ENCODE data around the gene ZSCAN25.
"Not testable (repeated sequence)": the region's sequence is repeated elsewhere in the genome, so short reads cannot be mapped to it uniquely, and the experiment has no call there.

- not testable (repeated sequence) for TF ChIP-seq REST (IDR thresholded peaks at IDR 0.05; ENCODE audit: borderline replicate concordance in 1 of 2, low read depth in 1 of 2, low read length in 2 of 2); JDP2 (CRISPR knock-in tag; IDR thresholded peaks at IDR 0.05; ENCODE audit: borderline replicate concordance); ATF7 (IDR thresholded peaks at IDR 0.05); ATF7 (CRISPR knock-in tag; IDR thresholded peaks at IDR 0.05); ZNF556 (CRISPR knock-in tag; IDR thresholded peaks at IDR 0.05; ENCODE audit: borderline replicate concordance); DMTF1 (CRISPR knock-in tag; IDR thresholded peaks at IDR 0.05); CTCF (CRISPR knock-in tag; IDR thresholded peaks at IDR 0.05); ATF3 (CRISPR knock-in tag; IDR thresholded peaks at IDR 0.05); BCL3 (CRISPR knock-in tag; IDR thresholded peaks at IDR 0.05)
Measured at GRCh38 chr7:99653269-99653668, 36.5 kb downstream of the ZSCAN25 start.

Data from HepG2 (cell line).